Activated naive CD4-positive, alpha-beta T cell treated with anti-CD3 and anti-CD28 coated beads for 36 hours (primary cell): ENCODE data around the gene GAS2L3. TPM values are rescaled to one million over a fixed set of nuclear protein-coding genes. Genes with fewer than 3 reads are reported as not detected.

Source experiments
- CTCF ChIA-PET: fragments of 350-600 bp; sonication (Branson Sonifier 250); formaldehyde crosslinking; loops from one replicate; lab custom pipeline; 2021; ENCODE audit warnings: antibody characterized with exemption; lab: Charles Lee
- DNase-seq: peaks from one replicate; pipeline ENCODE4 v3.0.0-alpha.2; 2020
- H3K27ac Mint-ChIP-seq: one replicate; pipeline ENCODE4 v1.8.0; 2021; ENCODE audit warnings: mild to moderate bottlenecking, mixed read lengths
- H3K27me3 Mint-ChIP-seq: one replicate; pipeline ENCODE4 v1.8.0; 2021; ENCODE audit warnings: low read depth, mixed read lengths
- H3K36me3 Mint-ChIP-seq: one replicate; pipeline ENCODE4 v1.8.0; 2021; ENCODE audit warnings: low read depth, mixed read lengths
- H3K4me1 Mint-ChIP-seq: one replicate; pipeline ENCODE4 v1.8.0; 2021; ENCODE audit warnings: low read depth, mixed read lengths
- H3K4me3 Mint-ChIP-seq: one replicate; pipeline ENCODE4 v1.8.0; 2021; ENCODE audit warnings: mild to moderate bottlenecking, moderate library complexity, mixed read lengths
- H3K9me3 Mint-ChIP-seq: one replicate; pipeline ENCODE4 v1.8.0; 2021; ENCODE audit warnings: mixed read lengths
- intact Hi-C: fragments of 100-400 bp; cut with micrococcal nuclease; formaldehyde crosslinking; loops from one replicate; pipeline ENCODE4 v1.15.1; 2023
- total RNA-seq, 2 experiments: library from RNA; stranded (reverse); gene quantifications; one replicate each; pipeline ENCODE4 v1.2.3, GENCODE V29; 2021

GAS2L3 gene
- total RNA-seq, 2 experiments from 2014 or later, result 4.7 to 5.5 TPM

DNA sequence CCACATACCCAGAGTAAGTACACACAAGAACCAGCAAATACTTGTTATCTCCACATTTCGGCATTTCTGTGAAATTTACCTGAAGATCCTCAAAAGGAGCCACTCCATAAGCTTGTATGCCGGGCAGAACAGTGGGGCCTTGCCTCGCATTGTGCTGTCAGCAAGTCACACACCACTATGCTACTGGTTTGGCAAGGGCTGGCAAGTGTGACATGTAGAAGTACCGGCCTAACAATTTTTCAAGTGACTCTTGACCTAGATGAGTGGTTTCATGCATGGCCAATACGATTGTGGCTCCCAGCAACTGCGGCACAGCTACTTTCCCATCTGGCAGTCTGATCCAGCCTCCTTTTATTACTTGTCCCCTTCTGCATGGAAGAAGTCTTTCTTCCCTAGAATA lies 69.8 kb downstream of the GAS2L3 start:
- Mint-ChIP-seq H3K4me1 (no peaks in the 10 kb centered on the region), H3K27ac (no peak overlapping the region), H3K4me3 (no peak overlapping the region), H3K9me3 (peaks cover 11% of the 10 kb centered on the region), H3K36me3 (no peaks in the 10 kb centered on the region), H3K27me3 (no peaks in the 10 kb centered on the region)
- CTCF ChIA-PET, result no interaction called here
- intact Hi-C loops, result no loop called here
- no peak for DNase-seq

DNA sequence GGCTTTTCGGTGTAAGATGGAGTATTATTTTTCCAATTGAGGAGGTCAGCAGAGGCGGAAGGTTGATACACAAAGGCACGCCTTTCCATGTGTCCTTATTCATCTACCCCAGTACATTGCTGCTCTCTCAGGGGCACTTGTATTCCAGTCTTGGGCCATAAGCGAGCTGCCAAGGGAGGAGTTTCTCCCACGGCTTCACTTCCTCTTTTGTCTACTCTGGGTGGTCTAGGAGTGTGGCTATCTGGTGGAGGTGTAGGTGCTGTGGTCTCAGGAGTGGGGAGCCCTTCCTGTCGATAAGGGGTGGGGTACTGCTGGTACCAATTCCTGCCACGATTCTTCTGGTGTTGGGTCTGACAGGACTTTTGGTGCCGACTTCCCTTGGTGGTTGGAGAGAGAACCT lies 73.4 kb downstream of the GAS2L3 start:
- no peak overlapping the region for H3K4me3 Mint-ChIP-seq
- H3K27me3 Mint-ChIP-seq, result peaks cover 7% of the 10 kb centered on the region
- intact Hi-C loops, result no loop called here
- no peak overlapping the region for H3K27ac Mint-ChIP-seq
- H3K9me3 Mint-ChIP-seq, result peaks cover 4% of the 10 kb centered on the region
- no peaks in the 10 kb centered on the region for H3K4me1 Mint-ChIP-seq
- H3K36me3 Mint-ChIP-seq, result no peaks in the 10 kb centered on the region
- no peak for DNase-seq
- CTCF ChIA-PET, result no interaction called here

DNA sequence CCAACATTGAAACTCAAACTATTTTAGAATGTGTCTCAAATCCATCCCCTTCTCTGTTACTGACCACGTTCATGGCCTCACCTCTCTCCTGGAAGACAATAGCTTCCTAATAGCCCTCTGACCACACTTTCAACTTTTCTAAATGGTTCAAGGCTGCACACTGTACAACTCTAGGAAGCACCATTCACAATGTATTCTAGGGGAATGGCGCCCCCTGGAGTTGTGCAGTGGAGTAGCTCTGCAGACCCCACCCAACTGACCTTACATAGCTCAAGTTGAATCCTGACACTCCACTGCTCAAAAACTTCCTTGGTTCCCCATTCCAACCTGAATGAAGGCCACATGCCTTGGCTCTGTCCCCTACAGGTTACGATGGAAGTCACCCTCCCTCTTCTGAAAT lies 77.6 kb downstream of the GAS2L3 start:
- Mint-ChIP-seq H3K27me3 (peaks cover 13% of the 10 kb centered on the region), H3K4me3 (no peak overlapping the region), H3K36me3 (no peaks in the 10 kb centered on the region), H3K4me1 (no peaks in the 10 kb centered on the region), H3K9me3 (no peaks in the 10 kb centered on the region), H3K27ac (no peak overlapping the region)
- no peak for DNase-seq
- CTCF ChIA-PET, result interaction anchor here (0.6 to 1.0 kb wide), 2 partner anchors 21 to 427 kb away, joined by 3 read pairs; no protein-coding TSS in a partner anchor
- intact Hi-C loops, result no loop called here

DNA sequence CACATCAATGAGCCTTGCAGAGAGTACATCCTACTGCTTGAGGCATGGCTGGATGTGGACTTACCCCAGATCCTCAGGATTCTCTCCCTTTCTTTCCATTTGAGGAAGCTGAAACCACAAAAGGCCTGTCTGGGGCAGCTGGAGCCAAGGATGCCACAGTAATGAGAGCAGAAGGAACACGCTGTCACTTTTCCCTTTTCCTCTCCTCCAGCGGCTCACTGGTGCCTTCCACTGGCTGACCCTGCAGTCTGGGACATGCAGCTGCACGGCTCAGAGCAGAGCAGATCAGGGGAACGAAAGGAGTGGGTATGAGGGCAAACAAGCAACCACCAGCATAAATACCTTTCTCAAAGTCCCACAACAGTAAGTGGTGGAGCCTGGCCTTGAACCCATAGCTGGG lies 78.2 kb downstream of the GAS2L3 start:
- H3K4me1 Mint-ChIP-seq, result no peaks in the 10 kb centered on the region
- CTCF ChIA-PET, result interaction anchor here (0.6 kb wide), 1 partner anchor 428 kb away, joined by 3 read pairs; no protein-coding TSS in a partner anchor
- DNase-seq, result no peak
- H3K4me3 Mint-ChIP-seq, result no peak overlapping the region
- intact Hi-C loops, result no loop called here
- H3K36me3 Mint-ChIP-seq, result no peaks in the 10 kb centered on the region
- peaks cover 13% of the 10 kb centered on the region for H3K27me3 Mint-ChIP-seq
- H3K27ac Mint-ChIP-seq, result no peak overlapping the region
- H3K9me3 Mint-ChIP-seq, result no peaks in the 10 kb centered on the region

DNA sequence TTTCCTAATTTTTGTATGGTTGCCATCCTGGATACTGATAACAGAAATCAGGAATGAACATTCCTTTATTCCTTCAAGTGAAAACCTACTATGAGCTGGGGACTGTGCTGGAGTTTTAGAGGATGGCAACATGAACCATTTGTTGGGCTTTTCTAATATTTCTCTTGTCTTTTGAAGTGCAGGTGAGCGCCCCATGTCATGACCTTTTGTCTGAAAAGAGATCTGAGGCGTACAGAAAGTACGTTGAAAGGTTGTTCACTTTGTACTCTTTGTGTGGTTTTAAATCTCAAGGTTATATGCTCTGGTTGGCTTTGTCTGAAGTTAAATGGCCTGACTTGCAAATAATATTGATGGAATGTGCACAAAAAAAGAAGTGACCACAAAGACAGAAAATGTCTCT lies 79.0 kb downstream of the GAS2L3 start:
- Mint-ChIP-seq H3K9me3 (peaks cover 1% of the 10 kb centered on the region), H3K36me3 (no peaks in the 10 kb centered on the region), H3K27ac (no peak overlapping the region), H3K4me1 (no peaks in the 10 kb centered on the region), H3K4me3 (no peak overlapping the region), H3K27me3 (peaks cover 13% of the 10 kb centered on the region)
- CTCF ChIA-PET, result no interaction called here
- intact Hi-C loops, result no loop called here
- no peak for DNase-seq

DNA sequence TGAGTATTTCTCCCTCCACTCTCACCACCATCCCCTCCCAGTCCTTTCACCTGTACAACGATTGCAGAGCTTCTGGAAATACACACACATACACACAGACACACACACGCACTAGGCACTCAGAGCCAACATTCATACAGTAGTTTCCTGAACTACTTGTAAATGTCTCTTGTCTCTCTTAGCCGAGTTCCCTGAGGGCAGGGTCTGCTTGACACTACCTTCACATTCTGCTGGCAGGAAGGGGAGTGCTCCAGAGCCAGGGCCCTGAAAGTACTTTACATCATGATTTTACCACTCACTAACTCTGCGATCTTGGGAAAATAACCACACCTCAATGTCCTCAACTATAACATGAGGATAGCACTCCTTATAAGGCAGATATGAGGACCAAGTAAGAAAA lies 82.7 kb downstream of the GAS2L3 start:
- H3K4me1 Mint-ChIP-seq, result no peaks in the 10 kb centered on the region
- no peaks in the 10 kb centered on the region for H3K36me3 Mint-ChIP-seq
- H3K27ac Mint-ChIP-seq, result no peak overlapping the region
- no peak for DNase-seq
- H3K4me3 Mint-ChIP-seq, result no peak overlapping the region
- H3K27me3 Mint-ChIP-seq, result peaks cover 14% of the 10 kb centered on the region
- H3K9me3 Mint-ChIP-seq, result peaks cover 4% of the 10 kb centered on the region
- CTCF ChIA-PET, result no interaction called here
- intact Hi-C loops, result no loop called here

DNA sequence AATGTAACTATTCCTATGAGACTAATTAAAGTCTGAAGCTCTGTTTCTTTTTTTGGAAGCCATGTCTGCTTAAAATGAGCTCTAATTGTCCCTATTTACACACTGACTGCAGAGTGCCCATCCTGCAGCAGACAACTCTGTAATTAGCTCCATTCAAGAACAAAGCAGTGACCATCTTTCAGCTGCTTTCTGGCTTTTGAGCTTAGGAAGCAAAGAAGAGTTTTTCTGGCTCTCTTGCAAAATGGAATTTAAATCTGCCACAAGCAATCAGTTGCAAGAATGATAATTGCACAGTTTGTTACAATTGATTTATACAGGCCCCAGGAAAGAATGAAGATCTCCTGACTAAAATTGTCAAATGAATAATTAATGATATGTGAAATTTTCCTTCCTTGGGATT lies 83.4 kb downstream of the GAS2L3 start:
- Mint-ChIP-seq H3K27me3 (peaks cover 16% of the 10 kb centered on the region), H3K4me1 (no peaks in the 10 kb centered on the region), H3K27ac (no peak overlapping the region), H3K36me3 (no peaks in the 10 kb centered on the region), H3K9me3 (peaks cover 4% of the 10 kb centered on the region), H3K4me3 (no peak overlapping the region)
- intact Hi-C loops, result no loop called here
- CTCF ChIA-PET, result no interaction called here
- no peak for DNase-seq

DNA sequence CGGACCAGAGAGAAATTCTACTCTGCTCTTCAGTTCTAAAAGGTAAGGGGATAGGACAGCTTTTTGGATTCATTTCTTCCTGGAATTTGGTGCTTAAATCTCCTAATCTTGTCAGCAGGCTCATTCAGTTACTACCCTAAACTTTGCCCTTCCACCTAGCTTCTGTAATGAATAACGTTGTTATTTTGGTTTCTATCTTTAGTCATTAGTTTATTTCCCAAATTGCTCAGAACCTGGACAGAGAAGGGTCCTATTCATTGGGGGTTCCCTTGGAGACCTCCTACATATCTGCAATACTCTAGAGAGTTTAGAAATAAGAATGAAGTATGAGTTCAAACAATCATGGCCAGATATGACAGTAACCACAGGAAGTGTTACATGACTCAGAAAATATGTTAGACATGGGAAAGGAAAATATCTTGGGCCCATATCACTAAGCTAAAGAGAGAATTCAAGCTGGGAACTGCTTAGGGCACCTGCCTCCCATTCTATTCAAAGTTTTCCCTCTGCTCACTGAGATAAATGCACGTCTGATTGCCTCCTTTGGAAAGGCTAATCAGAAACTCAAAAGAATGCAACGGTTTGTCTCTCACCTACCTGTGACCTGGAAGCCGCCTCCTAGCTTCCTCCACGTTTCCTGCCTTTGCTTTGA lies 87.9 kb downstream of the GAS2L3 start:
- H3K27me3 Mint-ChIP-seq, result peaks cover 10% of the 10 kb centered on the region
- no peak overlapping the region for H3K4me3 Mint-ChIP-seq
- no peaks in the 10 kb centered on the region for H3K4me1 Mint-ChIP-seq
- H3K36me3 Mint-ChIP-seq, result no peaks in the 10 kb centered on the region
- peaks cover 4% of the 10 kb centered on the region for H3K9me3 Mint-ChIP-seq
- DNase-seq, result no peak
- CTCF ChIA-PET, result interaction anchor here (0.9 to 1.9 kb wide), 3 partner anchors 11 to 80 kb away, joined by 3 to 10 read pairs (median 3); no protein-coding TSS in a partner anchor
- intact Hi-C loops, result no loop called here
- H3K27ac Mint-ChIP-seq, result no peak overlapping the region

DNA sequence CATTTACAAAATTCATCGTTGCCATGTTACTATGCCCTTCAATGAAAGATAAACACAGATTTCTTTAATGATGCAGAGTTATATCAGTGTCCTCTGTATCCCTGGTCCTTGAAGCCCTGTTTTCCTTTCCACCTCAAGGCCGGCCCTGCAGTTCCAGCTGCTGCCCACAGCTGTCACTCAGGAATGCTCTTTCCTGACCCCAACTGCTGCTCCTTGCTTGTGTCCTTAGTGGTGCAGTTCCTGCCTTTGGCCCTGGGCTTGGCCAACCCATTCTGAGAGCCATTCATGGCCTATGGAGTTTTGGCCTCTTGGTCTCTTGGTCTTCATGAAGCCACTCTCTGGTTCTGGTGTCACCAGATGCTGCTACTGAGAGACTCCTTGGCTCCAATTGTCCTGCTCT lies 93.1 kb downstream of the GAS2L3 start:
- no peaks in the 10 kb centered on the region for H3K4me1 Mint-ChIP-seq
- H3K36me3 Mint-ChIP-seq, result no peaks in the 10 kb centered on the region
- CTCF ChIA-PET, result interaction anchor here (0.7 kb wide), 1 partner anchor 272 kb away, joined by 3 read pairs; no protein-coding TSS in a partner anchor
- peaks cover 9% of the 10 kb centered on the region for H3K27me3 Mint-ChIP-seq
- H3K27ac Mint-ChIP-seq, result no peak overlapping the region
- H3K4me3 Mint-ChIP-seq, result no peak overlapping the region
- DNase-seq, result no peak
- intact Hi-C loops, result no loop called here
- no peaks in the 10 kb centered on the region for H3K9me3 Mint-ChIP-seq

DNA sequence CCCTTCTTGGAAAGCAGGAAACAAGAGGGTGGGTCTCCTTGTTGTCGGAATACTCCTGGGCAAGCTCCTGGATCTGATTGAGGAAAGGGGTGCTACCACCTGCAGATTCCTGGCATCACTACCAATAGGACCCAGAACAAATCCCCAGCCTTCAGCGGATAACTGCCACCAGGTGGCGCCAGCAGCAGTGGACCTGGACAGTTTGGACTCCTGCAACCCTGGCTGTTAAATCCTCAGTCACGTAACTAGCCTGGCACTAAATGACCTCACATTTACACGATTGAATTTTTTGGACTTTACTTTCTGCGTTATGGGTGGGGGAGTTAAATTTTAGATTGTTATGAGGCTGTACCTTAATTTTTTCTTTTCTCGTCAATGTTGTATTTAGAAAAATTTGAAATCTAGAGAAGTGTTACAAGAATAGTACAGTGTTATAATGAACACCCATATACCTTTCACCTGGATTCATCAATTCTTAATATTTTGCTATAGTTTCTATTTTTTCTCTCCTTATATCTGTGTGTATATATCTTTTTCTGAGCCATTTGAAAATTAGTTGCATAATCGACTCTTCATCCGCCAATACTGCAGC lies 95.6 kb downstream of the GAS2L3 start:
- peaks cover 9% of the 10 kb centered on the region for H3K27me3 Mint-ChIP-seq
- no peak overlapping the region for H3K4me3 Mint-ChIP-seq
- no peaks in the 10 kb centered on the region for H3K4me1 Mint-ChIP-seq
- peak; percentile 70 for DNase-seq
- no peak overlapping the region for H3K27ac Mint-ChIP-seq
- CTCF ChIA-PET, result no interaction called here
- intact Hi-C loops, result loop anchor here (1.0 kb wide), 1 partner anchor 72 kb away; no protein-coding TSS in a partner anchor
- H3K9me3 Mint-ChIP-seq, result no peaks in the 10 kb centered on the region
- H3K36me3 Mint-ChIP-seq, result no peaks in the 10 kb centered on the region

DNA sequence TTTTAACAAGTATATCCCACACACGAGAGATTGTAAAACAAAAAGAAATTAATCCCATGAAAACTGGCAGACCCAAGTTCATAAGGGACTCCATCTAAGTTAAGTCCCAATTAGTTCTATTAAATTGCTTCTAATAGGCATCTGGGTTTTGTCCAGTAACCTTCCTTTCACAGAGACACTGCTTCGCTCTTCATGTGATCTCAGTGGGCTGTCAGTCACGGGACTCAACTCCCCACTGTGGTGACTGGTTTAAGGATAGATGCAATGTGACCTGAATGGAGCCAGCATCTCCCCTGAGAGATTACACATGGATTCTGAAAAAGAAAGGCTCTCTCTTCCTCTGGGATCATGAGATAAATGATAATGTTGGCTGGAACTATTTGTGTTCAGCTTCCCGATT lies 96.4 kb downstream of the GAS2L3 start:
- DNase-seq, result no peak
- intact Hi-C loops, result loop anchor here (1.0 to 10.0 kb wide), 2 partner anchors 71 to 265 kb away; no protein-coding TSS in a partner anchor
- H3K9me3 Mint-ChIP-seq, result no peaks in the 10 kb centered on the region
- no peaks in the 10 kb centered on the region for H3K36me3 Mint-ChIP-seq
- CTCF ChIA-PET, result no interaction called here
- H3K4me3 Mint-ChIP-seq, result no peak overlapping the region
- peaks cover 9% of the 10 kb centered on the region for H3K27me3 Mint-ChIP-seq
- no peaks in the 10 kb centered on the region for H3K4me1 Mint-ChIP-seq
- no peak overlapping the region for H3K27ac Mint-ChIP-seq

DNA sequence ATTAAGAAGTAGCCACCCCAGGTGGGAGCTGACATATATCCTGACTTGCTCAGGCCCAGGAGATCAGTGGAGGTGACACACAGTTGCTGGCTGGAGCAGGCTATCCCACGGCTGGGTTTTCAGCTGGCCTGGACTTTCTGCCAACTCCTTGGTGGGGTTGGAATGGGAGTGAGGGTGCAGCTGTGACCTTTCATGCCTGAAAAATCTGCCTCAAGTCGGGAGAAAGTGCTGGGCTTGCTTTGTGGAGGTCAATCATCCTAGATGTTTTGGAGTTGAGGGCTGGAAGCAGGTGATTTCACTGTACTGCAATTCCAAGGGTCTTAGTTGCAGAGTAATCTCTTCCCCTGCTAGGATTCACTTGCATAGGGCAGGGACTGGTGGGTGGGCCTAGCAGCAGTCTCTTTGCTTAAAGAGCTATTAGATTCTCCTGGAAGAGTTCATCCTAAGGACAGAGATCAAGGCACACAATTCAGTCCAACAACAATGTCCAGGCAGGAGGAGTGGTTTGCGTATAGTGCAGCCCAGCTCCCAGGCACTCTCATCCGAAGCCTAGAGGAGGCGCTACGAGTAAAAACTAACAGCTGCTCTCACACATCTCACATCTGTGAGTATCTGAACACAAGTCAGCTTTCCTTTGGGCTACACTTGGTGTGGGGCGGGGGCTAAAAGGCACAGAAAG lies 98.1 kb downstream of the GAS2L3 start:
- Mint-ChIP-seq H3K36me3 (no peaks in the 10 kb centered on the region), H3K27me3 (peaks cover 9% of the 10 kb centered on the region), H3K4me1 (no peaks in the 10 kb centered on the region), H3K27ac (no peak overlapping the region), H3K4me3 (no peak overlapping the region), H3K9me3 (no peaks in the 10 kb centered on the region)
- CTCF ChIA-PET, result interaction anchor here (0.7 to 2.6 kb wide), 15 partner anchors 9 to 506 kb away, joined by 3 to 16 read pairs (median 3); no protein-coding TSS in a partner anchor
- intact Hi-C loops, result loop anchor here (1.0 to 10.0 kb wide), 2 partner anchors 263 to 436 kb away; no protein-coding TSS in a partner anchor
- DNase-seq, result no peak
